Neural cell (in vitro differentiated cells): ENCODE data around the gene NEDD4L. TPM values are rescaled to one million over a fixed set of nuclear protein-coding genes. Genes with fewer than 3 reads are reported as not detected.

ENCODE experiments used
- H2AFZ ChIP-seq: fragments of 200-600, 300-800 bp; sonication (generic), shearing (Covaris generic); 2 replicates; pipeline ENCODE4 v1.6.0; 2014; ENCODE audit warnings: low read depth, mild to moderate bottlenecking, antibody characterized with exemption, low read length, moderate library complexity
- H3F3A ChIP-seq: fragments of 200-600 bp; shearing (Covaris generic); 2 replicates; pipeline ENCODE4 v1.6.1; 2016; ENCODE audit warnings: mild to moderate bottlenecking, moderate library complexity, mixed read lengths, antibody characterized with exemption, low read length; ENCODE audit not compliant: insufficient read depth, poor library complexity, severe bottlenecking
- H3K27ac ChIP-seq: fragments of 200-600, 300-800 bp; sonication (generic), shearing (Covaris generic); 2 replicates; pipeline ENCODE4 v1.5.1; 2014; ENCODE audit warnings: mild to moderate bottlenecking, low read length, moderate library complexity
- H3K27me3 ChIP-seq: fragments of 300-800, 200-600 bp; sonication (generic), shearing (Covaris generic); 2 replicates; pipeline ENCODE4 v1.6.0; 2014; ENCODE audit warnings: mild to moderate bottlenecking, low read depth, low read length, moderate library complexity; ENCODE audit not compliant: insufficient read depth
- H3K36me3 ChIP-seq: fragments of 300-800, 200-600 bp; sonication (generic), shearing (Covaris generic); 2 replicates; pipeline ENCODE4 v1.5.1; 2014; ENCODE audit warnings: mild to moderate bottlenecking, antibody characterized with exemption, low read length, moderate library complexity; ENCODE audit not compliant: insufficient read depth
- H3K4me2 ChIP-seq: fragments of 300-800, 200-600 bp; sonication (generic), shearing (Covaris generic); 2 replicates; pipeline ENCODE4 v1.6.0; 2014; ENCODE audit warnings: mild to moderate bottlenecking, low read length
- H3K4me3 ChIP-seq: fragments of 300-800, 200-600 bp; sonication (generic), shearing (Covaris generic); 2 replicates; pipeline ENCODE4 v1.5.1; 2014; ENCODE audit warnings: mild to moderate bottlenecking, low read length, moderate library complexity
- H3K79me2 ChIP-seq: fragments of 200-600 bp; shearing (Covaris generic); replicated peaks from 2 replicates; pipeline ENCODE4 v1.6.0; 2014; ENCODE audit warnings: mild to moderate bottlenecking, low read length, moderate library complexity; ENCODE audit not compliant: insufficient read depth
- H3K9ac ChIP-seq: fragments of 300-800, 200-600 bp; sonication (generic), shearing (Covaris generic); 2 replicates; pipeline ENCODE4 v1.6.1; 2016; ENCODE audit warnings: mild to moderate bottlenecking, low read length, mixed read lengths
- H3K9me2 ChIP-seq: fragments of 200-600 bp; shearing (Covaris generic); 2 replicates; pipeline ENCODE4 v1.6.1; 2016; ENCODE audit warnings: mild to moderate bottlenecking, low read length, mixed read lengths; ENCODE audit not compliant: insufficient read depth
- H3K9me3 ChIP-seq: fragments of 200-600, 300-800 bp; sonication (generic), shearing (Covaris generic); 2 replicates; pipeline ENCODE4 v1.6.1; 2016; ENCODE audit warnings: mild to moderate bottlenecking, mixed run types, low read length, moderate library complexity, mixed read lengths
- H4K20me1 ChIP-seq: fragments of 200-600 bp; shearing (Covaris generic); 2 replicates; pipeline ENCODE4 v1.6.1; 2016; ENCODE audit warnings: mild to moderate bottlenecking, mixed run types; ENCODE audit not compliant: insufficient read depth
- EP300 ChIP-seq: fragments of 450-650 bp; conservative IDR thresholded peaks from 2 replicates; pipeline ENCODE4 v1.6.1; 2014; ENCODE audit warnings: antibody characterized with exemption, mild to moderate bottlenecking, moderate library complexity; ENCODE audit not compliant: poor library complexity, severe bottlenecking
- EZH2 ChIP-seq: fragments of 200-600, 300-800 bp; shearing (Covaris generic), sonication (generic); IDR thresholded peaks from 2 replicates; pipeline ENCODE4 v1.6.1; 2014; ENCODE audit warnings: antibody characterized with exemption, low read length, borderline replicate concordance, mild to moderate bottlenecking; ENCODE audit not compliant: insufficient read depth, poor library complexity, severe bottlenecking
- MXI1 ChIP-seq: fragments of 450-650 bp; conservative IDR thresholded peaks from 2 replicates; pipeline ENCODE4 v1.6.1; 2014; ENCODE audit warnings: antibody characterized with exemption, mild to moderate bottlenecking; ENCODE audit not compliant: poor library complexity, severe bottlenecking
- POLR2AphosphoS5 ChIP-seq: IDR thresholded peaks from 2 replicates; pipeline ENCODE4 v1.6.1; 2012
- RAD21 ChIP-seq: fragments of 450-650 bp; conservative IDR thresholded peaks from 2 replicates; pipeline ENCODE4 v1.6.1; 2014; ENCODE audit warnings: antibody characterized with exemption, mild to moderate bottlenecking, moderate library complexity
- SMC3 ChIP-seq: fragments of 450-650 bp; conservative IDR thresholded peaks from 2 replicates; pipeline ENCODE4 v1.6.1; 2014; ENCODE audit warnings: antibody characterized with exemption, mild to moderate bottlenecking, moderate library complexity; ENCODE audit not compliant: poor library complexity
- polyA plus RNA-seq: library from polyadenylated mRNA; depleted of rRNA; stranded (reverse); fragments of >200 nt; gene quantifications from 2 replicates; pipeline ENCODE4 v1.2.3, GENCODE V29; 2014
- TF ChIP-seq, protein P1 (sequence below): IDR thresholded peaks from 2 replicates; pipeline ENCODE4 v1.6.1; 2012; ENCODE audit warnings: borderline replicate concordance

The NEDD4L gene
- polyA plus RNA-seq, 1 donor from 2014 or later, result 97.9 TPM

DNA sequence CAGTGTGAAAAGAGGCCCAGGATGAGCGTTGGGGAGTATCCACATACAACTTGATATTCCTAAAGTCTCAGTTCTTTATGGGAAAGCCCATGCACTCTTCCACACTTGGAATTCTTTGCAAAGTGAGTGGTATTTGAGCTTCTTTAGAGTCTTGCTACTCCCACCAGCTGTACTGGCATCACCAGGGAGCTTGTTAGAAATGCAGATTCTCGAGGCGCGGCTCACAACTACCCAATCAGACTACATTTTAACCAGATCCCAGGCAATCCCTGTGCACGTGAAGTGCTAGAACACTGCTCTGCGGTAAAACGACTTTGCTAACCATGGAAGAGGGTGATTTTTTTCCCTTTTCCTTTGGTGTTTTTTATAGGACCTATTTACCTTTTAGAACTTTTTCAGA lies 184.7 kb downstream of the NEDD4L start:
- Histone ChIP-seq H3F3A (no peaks in the 10 kb centered on the region), H2AFZ (no peak overlapping the region), H3K9ac (no peak overlapping the region), H3K36me3 (no peaks in the 10 kb centered on the region), H3K4me3 (no peak overlapping the region), H3K79me2 (peaks cover 62% of the 10 kb centered on the region), H4K20me1 (peaks cover 19% of the 10 kb centered on the region), H3K27me3 (no peaks in the 10 kb centered on the region), H3K9me2 (no peaks in the 10 kb centered on the region), H3K4me2 (no peak overlapping the region), H3K9me3 (no peaks in the 10 kb centered on the region), H3K27ac (no peak overlapping the region)
- TF ChIP-seq, protein P1, sequence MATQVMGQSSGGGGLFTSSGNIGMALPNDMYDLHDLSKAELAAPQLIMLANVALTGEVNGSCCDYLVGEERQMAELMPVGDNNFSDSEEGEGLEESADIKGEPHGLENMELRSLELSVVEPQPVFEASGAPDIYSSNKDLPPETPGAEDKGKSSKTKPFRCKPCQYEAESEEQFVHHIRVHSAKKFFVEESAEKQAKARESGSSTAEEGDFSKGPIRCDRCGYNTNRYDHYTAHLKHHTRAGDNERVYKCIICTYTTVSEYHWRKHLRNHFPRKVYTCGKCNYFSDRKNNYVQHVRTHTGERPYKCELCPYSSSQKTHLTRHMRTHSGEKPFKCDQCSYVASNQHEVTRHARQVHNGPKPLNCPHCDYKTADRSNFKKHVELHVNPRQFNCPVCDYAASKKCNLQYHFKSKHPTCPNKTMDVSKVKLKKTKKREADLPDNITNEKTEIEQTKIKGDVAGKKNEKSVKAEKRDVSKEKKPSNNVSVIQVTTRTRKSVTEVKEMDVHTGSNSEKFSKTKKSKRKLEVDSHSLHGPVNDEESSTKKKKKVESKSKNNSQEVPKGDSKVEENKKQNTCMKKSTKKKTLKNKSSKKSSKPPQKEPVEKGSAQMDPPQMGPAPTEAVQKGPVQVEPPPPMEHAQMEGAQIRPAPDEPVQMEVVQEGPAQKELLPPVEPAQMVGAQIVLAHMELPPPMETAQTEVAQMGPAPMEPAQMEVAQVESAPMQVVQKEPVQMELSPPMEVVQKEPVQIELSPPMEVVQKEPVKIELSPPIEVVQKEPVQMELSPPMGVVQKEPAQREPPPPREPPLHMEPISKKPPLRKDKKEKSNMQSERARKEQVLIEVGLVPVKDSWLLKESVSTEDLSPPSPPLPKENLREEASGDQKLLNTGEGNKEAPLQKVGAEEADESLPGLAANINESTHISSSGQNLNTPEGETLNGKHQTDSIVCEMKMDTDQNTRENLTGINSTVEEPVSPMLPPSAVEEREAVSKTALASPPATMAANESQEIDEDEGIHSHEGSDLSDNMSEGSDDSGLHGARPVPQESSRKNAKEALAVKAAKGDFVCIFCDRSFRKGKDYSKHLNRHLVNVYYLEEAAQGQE, result no peak
- no peak for TF ChIP-seq MXI1
- no peak for TF ChIP-seq SMC3

DNA sequence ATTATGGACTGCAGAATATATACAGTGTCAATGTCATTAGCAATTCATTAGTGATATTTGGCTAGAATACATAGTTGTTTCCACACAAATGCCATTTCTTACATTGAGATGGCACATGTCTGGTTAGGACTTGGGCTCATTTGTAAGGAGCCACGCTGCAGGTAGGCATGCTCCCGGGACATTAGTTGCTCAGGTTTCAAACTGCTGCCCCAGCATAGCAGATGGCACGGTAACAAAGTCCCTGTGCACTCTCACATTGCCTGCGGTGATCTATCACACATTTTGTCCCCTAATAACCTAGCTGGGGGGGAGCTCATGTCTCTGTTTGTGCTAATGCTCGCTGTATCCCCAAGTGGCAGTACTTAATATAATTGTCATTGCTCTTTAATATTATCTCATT lies 185.1 kb downstream of the NEDD4L start:
- H3F3A ChIP-seq, result no peaks in the 10 kb centered on the region
- H4K20me1 ChIP-seq, result peaks cover 15% of the 10 kb centered on the region
- no peak overlapping the region for H3K4me3 ChIP-seq
- no peaks in the 10 kb centered on the region for H3K36me3 ChIP-seq
- H3K27me3 ChIP-seq, result no peaks in the 10 kb centered on the region
- no peak overlapping the region for H2AFZ ChIP-seq
- no peaks in the 10 kb centered on the region for H3K9me3 ChIP-seq
- H3K27ac ChIP-seq, result no peak overlapping the region
- H3K9me2 ChIP-seq, result no peaks in the 10 kb centered on the region
- TF ChIP-seq MXI1 (no peak), RAD21 (no peak), SMC3 (no peak), EP300 (no peak)
- no peak overlapping the region for H3K9ac ChIP-seq
- peaks cover 58% of the 10 kb centered on the region for H3K79me2 ChIP-seq
- no peak overlapping the region for H3K4me2 ChIP-seq

DNA sequence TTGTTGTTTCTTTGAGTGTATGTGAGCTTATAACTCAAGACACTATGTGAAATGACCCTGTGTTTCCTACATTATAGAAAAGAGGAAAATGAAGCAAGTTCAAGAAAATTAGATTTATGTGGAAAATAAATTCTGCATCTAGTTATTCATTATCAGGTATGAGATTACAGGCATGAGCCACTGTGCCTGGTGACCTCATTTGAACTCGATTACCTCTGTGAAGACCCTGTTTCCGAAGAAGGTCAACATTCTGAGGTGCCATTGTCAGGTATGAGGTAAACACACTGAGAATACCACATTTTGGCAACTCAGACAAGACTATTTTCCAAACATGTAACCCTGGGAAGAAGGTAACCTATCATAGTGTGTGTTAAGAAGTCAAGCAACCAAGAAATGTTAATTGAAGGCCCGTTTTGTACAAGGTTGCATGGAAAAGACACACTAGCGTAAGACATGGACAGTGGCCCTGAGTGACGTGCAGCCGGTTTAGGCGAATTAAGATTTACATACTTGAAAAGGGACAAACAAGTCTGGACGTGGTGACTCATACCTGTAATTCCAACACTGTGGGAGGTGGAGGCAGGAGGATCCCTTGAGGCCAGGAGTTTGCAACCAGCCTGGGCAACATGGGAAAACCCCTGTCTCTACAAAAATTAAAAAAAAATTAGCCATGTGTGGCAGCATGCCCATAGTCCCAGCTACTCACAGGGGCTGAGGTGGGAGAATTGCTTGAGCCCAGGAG lies 186.6 kb downstream of the NEDD4L start:
- Histone ChIP-seq H3K9me3 (no peaks in the 10 kb centered on the region), H2AFZ (no peak overlapping the region), H3F3A (no peaks in the 10 kb centered on the region), H4K20me1 (peaks cover 10% of the 10 kb centered on the region), H3K27me3 (no peaks in the 10 kb centered on the region), H3K4me2 (no peak overlapping the region), H3K4me3 (no peak overlapping the region), H3K36me3 (no peaks in the 10 kb centered on the region), H3K27ac (no peak overlapping the region), H3K9ac (no peak overlapping the region), H3K9me2 (no peaks in the 10 kb centered on the region), H3K79me2 (peaks cover 52% of the 10 kb centered on the region)
- TF ChIP-seq POLR2AphosphoS5 (no peak), EZH2 (no peak), EP300 (no peak)
- TF ChIP-seq, protein P1, result no peak
